CD14-positive monocyte (primary cell): Measurements from ENCODE around the gene SLC6A15. TPM values are rescaled to one million over a fixed set of nuclear protein-coding genes. Genes with fewer than 3 reads are reported as not detected.

Experiments used
- DNase-seq, 3 donors: peaks; one replicate each; pipeline ENCODE4 v3.0.0-alpha.2; 2011 to 2022
- H2AFZ ChIP-seq: 2 replicates; pipeline ENCODE4 v1.6.0; 2012; ENCODE audit warnings: mild to moderate bottlenecking, low read depth, low read length, inconsistent platforms; ENCODE audit not compliant: insufficient read depth, poor library complexity, severe bottlenecking
- H3K27ac ChIP-seq, 2 donors: 1 replicate in 1 of 2; 2 replicates in 1 of 2; pipeline ENCODE4 v1.5.1; 2012 to 2013; ENCODE audit warnings: low read length in 2 of 2, control low read depth in 1 of 2, inconsistent platforms in 1 of 2, low read depth in 1 of 2, mild to moderate bottlenecking in 1 of 2
- H3K27me3 ChIP-seq, 2 donors: one replicate each; pipeline versions ENCODE4 v1.6.0 to v1.6.1; 2011 to 2013; ENCODE audit warnings: low read length in 2 of 2; ENCODE audit not compliant: control insufficient read depth in 2 of 2, insufficient read depth in 2 of 2
- H3K36me3 ChIP-seq, 2 donors: replicated peaks in 1 of 2; 1 replicate in 1 of 2; 2 replicates in 1 of 2; pipeline versions ENCODE4 v1.5.1 to v1.6.1; 2012 to 2013; ENCODE audit warnings: low read length in 2 of 2, control low read depth in 1 of 2, inconsistent platforms in 1 of 2, mild to moderate bottlenecking in 1 of 2; ENCODE audit not compliant: insufficient read depth in 2 of 2, control insufficient read depth in 1 of 2
- H3K4me1 ChIP-seq, 2 donors: 1 replicate in 1 of 2; 2 replicates in 1 of 2; pipeline versions ENCODE4 v1.5.1 to v1.6.1; 2012 to 2013; ENCODE audit warnings: low read length in 2 of 2, control low read depth in 1 of 2, inconsistent platforms in 1 of 2, mild to moderate bottlenecking in 1 of 2, moderate library complexity in 1 of 2; ENCODE audit not compliant: insufficient read depth in 2 of 2, control insufficient read depth in 1 of 2
- H3K4me2 ChIP-seq: replicated peaks from 2 replicates; pipeline ENCODE3; 2012; ENCODE audit warnings: low read length, moderate library complexity, mild to moderate bottlenecking; ENCODE audit not compliant: poor library complexity, severe bottlenecking; ENCODE audit errors: extremely low read depth
- H3K4me3 ChIP-seq, 3 experiments: fragments of 200-600 bp in 1 of 3; sonication (generic) in 1 of 3; replicated peaks in 1 of 3; 1 replicate in 2 of 3; 2 replicates in 1 of 3; pipeline ENCODE4 v1.5.1; 2011 to 2013; ENCODE audit warnings: low read length in 3 of 3, mild to moderate bottlenecking in 3 of 3, control low read depth in 2 of 3, low read depth in 2 of 3, inconsistent platforms in 1 of 3, moderate library complexity in 1 of 3
- H3K79me2 ChIP-seq: 2 replicates; pipeline ENCODE4 v1.6.0; 2012; ENCODE audit warnings: mild to moderate bottlenecking, control low read depth, inconsistent platforms, low read length, moderate library complexity; ENCODE audit not compliant: insufficient read depth
- H3K9ac ChIP-seq: 2 replicates; pipeline ENCODE4 v1.6.0; 2017; ENCODE audit warnings: low read length, mild to moderate bottlenecking; ENCODE audit not compliant: insufficient read depth, poor library complexity, severe bottlenecking
- H3K9me3 ChIP-seq, 2 donors: replicated peaks in 1 of 2; 1 replicate in 1 of 2; 2 replicates in 1 of 2; pipeline versions ENCODE4 v1.5.1 to v1.6.1; 2012 to 2013; ENCODE audit warnings: low read length in 2 of 2, control low read depth in 1 of 2; ENCODE audit not compliant: control insufficient read depth in 1 of 2, insufficient read depth in 1 of 2
- H4K20me1 ChIP-seq: 2 replicates; pipeline ENCODE4 v1.6.0; 2012; ENCODE audit warnings: mild to moderate bottlenecking, low read length, control low read depth, moderate library complexity; ENCODE audit not compliant: insufficient read depth
- H3K27ac Mint-ChIP-seq, 7 donors: one replicate each; pipeline ENCODE4 v1.8.0; 2020; ENCODE audit warnings: mild to moderate bottlenecking in 7 of 7, mixed read lengths in 7 of 7, moderate library complexity in 6 of 7, inconsistent platforms in 2 of 7
- H3K27me3 Mint-ChIP-seq, 3 donors: one replicate each; pipeline ENCODE4 v1.8.0; 2021 to 2022; ENCODE audit warnings: low read depth in 3 of 3, mild to moderate bottlenecking in 3 of 3, mixed read lengths in 3 of 3, moderate library complexity in 3 of 3, inconsistent platforms in 1 of 3
- H3K36me3 Mint-ChIP-seq, 2 donors: one replicate each; pipeline ENCODE4 v1.8.0; 2020; ENCODE audit warnings: mixed read lengths in 2 of 2, inconsistent platforms in 1 of 2, mild to moderate bottlenecking in 1 of 2
- H3K4me1 Mint-ChIP-seq: one replicate; pipeline ENCODE4 v1.8.0; 2020; ENCODE audit warnings: mild to moderate bottlenecking, mixed read lengths
- H3K4me3 Mint-ChIP-seq, 2 donors: one replicate each; pipeline ENCODE4 v1.8.0; 2020; ENCODE audit warnings: mild to moderate bottlenecking in 2 of 2, mixed read lengths in 2 of 2, moderate library complexity in 1 of 2
- H3K9me3 Mint-ChIP-seq, 7 donors: one replicate each; pipeline ENCODE4 v1.8.0; 2020 to 2022; ENCODE audit warnings: mixed read lengths in 7 of 7, mild to moderate bottlenecking in 6 of 7, moderate library complexity in 6 of 7, inconsistent platforms in 2 of 7
- CTCF ChIP-seq: fragments of 200-600 bp; IDR thresholded peaks from one replicate; pipeline ENCODE4 v1.8.0; 2022; ENCODE audit warnings: antibody characterized with exemption, mild to moderate bottlenecking
- WGBS: methylation state at CpG from one replicate; pipeline ENCODE4 v1.1.5; 2013; ENCODE audit warnings: missing lambda C conversion rate; ENCODE audit not compliant: insufficient coverage; 5-methylcytosine and 5-hydroxymethylcytosine counted together
- intact Hi-C, 2 donors: fragments of 100-400 bp; cut with micrococcal nuclease; formaldehyde crosslinking; loops; one replicate each; pipeline versions ENCODE4 v1.15.0 to v1.15.1; 2023
- polyA plus RNA-seq, 3 donors: library from polyadenylated mRNA; depleted of rRNA in 1 of 3; unstranded in 2 of 3; stranded (reverse) in 1 of 3; fragments of 300-500 nt in 2 of 3; fragments of >200 nt in 1 of 3; fragmentation: Illumina TruSeq in 2 of 3; gene quantifications; 1 replicate in 2 of 3; 2 replicates in 1 of 3; pipeline ENCODE4 v1.2.3, GENCODE V29; 2012 to 2021

The SLC6A15 gene
- polyA plus RNA-seq, 3 donors: not detected

DNA sequence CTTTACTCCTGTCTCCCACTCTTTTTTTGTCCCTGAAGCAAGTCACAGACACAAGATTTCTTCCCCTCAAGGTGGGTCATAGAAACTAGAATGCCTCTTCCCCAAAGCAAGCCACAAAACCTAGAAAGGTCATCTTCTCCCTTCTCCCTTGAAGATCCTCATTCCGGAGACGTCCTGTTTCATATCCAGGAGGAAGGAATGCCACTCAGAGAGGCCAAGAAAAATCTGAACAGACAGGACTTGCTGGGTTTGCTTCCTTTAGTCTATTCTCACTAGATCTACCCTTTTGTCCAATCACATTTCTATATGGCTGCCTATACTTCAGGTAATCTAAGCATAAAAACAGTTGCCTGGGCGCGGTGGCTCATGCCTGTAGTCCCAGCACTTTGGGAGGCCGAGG lies 23.7 kb downstream of the SLC6A15 start:
- H3K4me2 ChIP-seq: no peak overlapping the region
- no peaks in the 10 kb centered on the region for H3K9me3 ChIP-seq
- H3K79me2 ChIP-seq: no peaks in the 10 kb centered on the region
- no peaks in the 10 kb centered on the region for H3K27me3 ChIP-seq
- H3K9ac ChIP-seq: no peak overlapping the region
- H3K27ac ChIP-seq: no peak overlapping the region
- H3K9me3 Mint-ChIP-seq: no peaks in the 10 kb centered on the region
- H3K4me3 Mint-ChIP-seq: no peak overlapping the region
- intact Hi-C loops: no loop called here
- no peak for TF ChIP-seq CTCF
- no peaks in the 10 kb centered on the region for H3K4me1 Mint-ChIP-seq
- H4K20me1 ChIP-seq: no peaks in the 10 kb centered on the region
- no peak overlapping the region for H2AFZ ChIP-seq
- DNase-seq: no peak
- no peaks in the 10 kb centered on the region for H3K36me3 ChIP-seq
- no peak overlapping the region for H3K27ac Mint-ChIP-seq
- peaks cover 0 to 5% (median 2%) of the 10 kb centered on the region in 3 donors for H3K27me3 Mint-ChIP-seq
- H3K36me3 Mint-ChIP-seq: no peaks in the 10 kb centered on the region
- H3K4me3 ChIP-seq: no peak overlapping the region
- WGBS: 89% methylated on average over 5 of the region's 5 CpGs
- H3K4me1 ChIP-seq: no peaks in the 10 kb centered on the region

DNA sequence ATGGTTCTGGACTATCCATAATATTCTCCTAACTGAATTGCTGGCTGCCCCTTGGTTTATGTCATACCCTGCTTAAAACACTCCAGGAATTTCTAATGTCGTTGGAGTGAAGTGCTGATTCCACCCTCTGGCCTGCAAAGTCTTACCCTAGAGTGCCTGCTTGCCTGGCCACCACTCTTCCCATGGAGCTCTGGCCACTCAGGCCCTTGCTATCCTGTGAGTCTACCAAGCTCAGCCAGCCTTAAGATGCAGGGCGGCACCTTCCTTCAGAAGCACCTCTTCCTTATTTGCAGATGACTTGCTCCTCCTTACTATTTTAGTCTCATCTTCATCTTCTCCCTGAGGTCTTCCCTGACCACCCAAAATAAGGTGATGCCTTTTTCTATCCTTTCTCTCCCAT lies 35.3 kb downstream of the SLC6A15 start:
- Histone ChIP-seq H3K27me3 (no peaks in the 10 kb centered on the region), H3K9me3 (no peaks in the 10 kb centered on the region), H3K79me2 (no peaks in the 10 kb centered on the region), H3K27ac (no peak overlapping the region), H3K36me3 (no peaks in the 10 kb centered on the region), H4K20me1 (no peaks in the 10 kb centered on the region), H3K9ac (no peak overlapping the region), H3K4me1 (no peaks in the 10 kb centered on the region), H3K4me2 (no peak overlapping the region), H2AFZ (no peak overlapping the region), H3K4me3 (no peak overlapping the region)
- peaks cover 0 to 4% (median 0%) of the 10 kb centered on the region in 3 donors for H3K27me3 Mint-ChIP-seq
- no peak for DNase-seq
- H3K4me3 Mint-ChIP-seq: no peak overlapping the region
- H3K36me3 Mint-ChIP-seq: no peaks in the 10 kb centered on the region
- no peaks in the 10 kb centered on the region for H3K4me1 Mint-ChIP-seq
- 90% methylated on average over 2 of the region's 2 CpGs for WGBS
- no peak overlapping the region for H3K27ac Mint-ChIP-seq
- TF ChIP-seq CTCF: no peak
- no peaks in the 10 kb centered on the region for H3K9me3 Mint-ChIP-seq
- intact Hi-C loops: no loop called here
